Activated T-cell treated with anti-CD3 and anti-CD28 coated beads, Interleukin-2, amount 50 U/mL, for 48 hours (primary cell): Measurements from ENCODE around the gene TEAD2.
A peak's percentile ranks its signal among the peaks of the same experiment; 100 is the strongest.
"Not testable (repeated sequence)": the region's sequence is repeated elsewhere in the genome, so short reads cannot be mapped to it uniquely, and the experiment has no call there.

Experiments
- DNase-seq, 2 experiments: peaks; one replicate each; pipeline ENCODE4 v3.0.0-alpha.2; 2020

TEAD2 gene

DNA sequence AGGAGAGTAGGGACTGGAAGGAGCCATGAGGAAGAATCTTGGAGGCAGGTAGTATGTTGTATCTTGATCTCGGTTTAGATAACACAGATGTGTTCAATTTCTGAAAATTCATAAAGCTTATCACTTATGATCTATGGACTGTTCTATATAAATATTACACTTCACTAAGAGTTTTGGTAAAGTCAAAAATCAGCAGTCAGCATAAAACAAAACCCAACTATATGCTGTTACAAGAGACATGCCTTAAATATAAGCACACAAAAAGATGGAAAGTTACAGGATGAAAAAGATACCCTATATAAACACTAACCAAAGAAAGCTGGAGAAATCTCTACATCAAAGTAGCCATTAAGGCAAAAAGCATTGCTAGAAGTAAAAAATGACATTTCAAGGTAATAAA, 21.4 kb upstream of the TEAD2 start:
- no peak for DNase-seq

DNA sequence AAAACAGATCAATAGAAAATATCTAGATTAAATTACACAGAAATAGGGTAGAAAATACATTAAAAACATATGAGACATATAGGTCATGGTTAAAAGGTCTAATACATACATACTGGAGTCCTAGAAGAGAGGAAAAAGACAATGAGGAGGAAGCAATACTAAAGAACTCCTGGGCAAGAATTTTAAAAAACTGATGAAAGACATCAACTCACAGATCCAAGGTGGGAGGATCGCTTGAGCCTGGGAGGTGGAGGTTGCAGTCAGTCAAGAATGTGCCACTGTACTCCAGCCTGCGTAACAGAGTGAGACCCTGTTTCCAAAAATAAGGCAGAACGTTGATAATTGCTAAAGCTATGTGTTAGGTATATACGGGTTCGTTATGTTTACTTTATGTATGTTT, 20.4 kb upstream of the TEAD2 start:
- no peak for DNase-seq

DNA sequence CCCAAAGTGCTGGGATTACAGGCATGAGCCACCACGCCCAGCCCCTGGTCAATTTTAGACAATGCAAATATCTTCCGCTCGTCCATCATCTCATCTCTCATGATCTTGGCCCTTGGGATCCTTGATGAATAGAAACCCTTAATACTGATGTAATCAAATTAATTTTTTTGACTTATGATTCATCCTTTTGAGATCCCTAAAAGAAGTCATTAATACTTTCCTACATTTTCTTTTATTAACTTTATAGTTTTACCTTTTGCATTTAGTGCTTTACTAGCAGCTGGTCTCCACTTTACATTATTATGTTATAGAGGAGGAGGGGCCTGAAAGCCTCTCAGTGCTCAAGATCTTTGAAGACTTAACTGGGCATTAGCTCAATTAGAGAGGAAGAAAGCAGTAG, 18.2 kb upstream of the TEAD2 start:
- no peak for DNase-seq

GRCh38 chr19:49378512-49378911, 16.3 kb upstream of the TEAD2 start:
- no peak for DNase-seq

GRCh38 chr19:49374665-49375434, 12.6 kb upstream of the TEAD2 start:
- DNase-seq, result no peak

DNA sequence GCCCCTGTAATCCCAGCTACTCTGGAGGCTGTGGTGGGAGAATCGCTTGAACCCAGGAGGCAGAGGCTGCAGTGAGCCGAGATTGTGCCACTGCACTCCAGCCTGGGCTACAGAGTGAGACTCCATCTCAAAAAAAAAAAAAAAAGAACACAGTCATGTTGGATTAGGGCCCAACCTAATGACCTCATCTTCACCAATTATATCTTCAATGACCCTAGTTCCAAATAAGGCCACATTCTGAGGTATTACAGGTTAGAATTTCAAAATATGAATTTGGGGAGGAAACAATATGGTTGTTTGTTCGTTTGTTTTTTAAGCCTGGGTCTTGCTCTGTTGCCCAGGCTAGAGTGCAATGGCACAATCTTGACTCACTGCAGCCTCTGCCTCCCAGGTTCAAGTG, 11.0 kb upstream of the TEAD2 start:
- DNase-seq, result not testable (repeated sequence)

DNA sequence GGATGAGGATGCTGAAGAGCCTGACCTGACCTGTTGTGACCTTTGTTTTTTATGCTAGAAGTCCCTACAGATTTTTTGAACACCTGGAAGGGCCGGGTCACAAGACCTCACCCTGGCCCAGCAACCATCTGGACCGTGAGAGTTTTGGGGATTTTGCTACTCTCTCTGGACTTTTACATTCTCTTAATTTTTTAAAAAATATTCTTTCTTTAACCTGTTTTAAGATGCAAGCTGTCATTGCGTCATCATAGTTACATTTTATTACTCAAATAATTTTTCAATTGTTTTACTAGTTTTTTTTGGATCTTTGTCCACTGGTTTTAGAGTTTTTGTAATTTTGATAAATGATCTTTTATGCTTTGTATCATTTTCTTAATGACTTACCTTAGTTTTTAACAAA, 9.0 kb upstream of the TEAD2 start:
- DNase-seq, result no peak

DNA sequence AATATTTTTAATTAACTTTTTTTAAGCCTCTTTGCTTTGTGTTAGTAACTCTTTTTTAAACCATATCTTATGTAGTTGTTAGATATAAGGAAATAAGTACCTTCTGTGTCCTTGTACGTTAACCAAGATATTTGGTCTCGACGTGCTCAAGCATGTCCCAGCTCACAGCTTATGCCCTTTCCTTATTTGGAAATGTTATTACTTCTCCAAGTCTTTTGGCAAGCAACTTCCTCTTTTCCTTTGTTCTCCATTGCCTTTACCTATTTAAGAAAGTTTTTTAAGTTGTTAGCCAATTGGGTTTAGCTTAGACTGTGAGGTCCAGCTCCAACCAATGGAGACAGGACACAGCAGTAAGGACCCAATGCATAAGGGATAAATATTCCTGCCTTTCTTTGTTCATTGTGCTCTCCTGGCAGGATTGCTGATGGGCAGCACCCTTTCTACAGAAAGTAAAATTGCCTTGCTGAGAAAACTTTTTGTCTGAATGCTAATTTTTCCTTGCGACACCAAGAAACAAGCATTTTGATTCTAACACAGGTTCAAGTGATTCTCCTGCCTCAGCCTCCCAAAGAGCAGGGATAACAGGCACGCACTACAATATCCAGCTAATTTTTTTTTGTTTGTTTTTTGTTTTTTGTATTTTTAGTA, 6.6 kb upstream of the TEAD2 start:
- DNase-seq, result no peak

DNA sequence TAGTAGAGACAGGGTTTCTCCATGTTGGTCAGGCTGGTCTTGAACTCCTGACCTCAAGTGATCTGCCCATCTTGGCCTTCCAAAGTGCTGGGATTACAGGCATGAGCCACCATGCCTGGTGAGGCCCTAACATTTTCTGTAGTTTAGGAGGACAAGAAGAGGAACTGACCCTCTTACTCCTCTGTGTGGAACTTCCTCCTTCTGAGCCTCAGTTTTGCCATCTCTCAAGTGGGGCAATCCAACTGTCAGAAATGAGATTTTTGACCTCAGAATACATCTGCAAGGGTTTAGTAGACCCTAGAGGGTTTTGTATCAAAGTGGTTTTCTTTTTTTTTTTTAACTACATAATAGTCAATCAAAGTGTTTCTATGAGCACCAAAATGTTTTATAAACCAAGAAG, 3.9 kb upstream of the TEAD2 start:
- no peak for DNase-seq

DNA sequence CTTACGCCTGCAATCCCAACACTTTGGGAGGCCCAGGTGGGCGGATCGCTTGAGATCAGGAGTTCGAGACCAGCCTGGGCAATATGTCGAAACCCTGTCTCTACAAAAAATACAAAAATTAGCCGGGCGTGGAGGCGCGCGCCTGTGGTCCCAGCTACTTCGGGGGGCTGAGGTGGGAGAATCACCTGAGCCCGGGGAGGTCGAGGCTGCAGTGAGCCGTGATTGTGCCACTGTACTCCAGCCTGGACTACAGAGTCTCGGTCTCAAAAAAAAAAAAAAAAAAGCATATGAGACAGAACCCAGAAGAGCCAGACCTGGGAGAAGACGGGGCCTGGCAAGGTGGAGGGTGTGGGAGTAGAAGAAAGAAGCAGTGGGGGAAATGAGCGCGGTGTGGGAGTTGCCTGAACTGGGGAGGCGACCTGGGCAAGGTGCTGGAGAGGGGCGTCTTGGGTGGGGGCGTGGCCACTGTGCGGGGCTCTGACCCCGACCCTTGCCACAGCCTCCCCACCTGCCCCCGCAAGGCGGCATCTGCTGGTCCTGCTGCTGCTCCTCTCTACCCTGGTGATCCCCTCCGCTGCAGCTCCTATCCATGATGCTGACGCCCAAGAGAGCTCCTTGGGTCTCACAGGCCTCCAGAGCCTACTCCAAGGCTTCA, 2.0 kb upstream of the TEAD2 start:
- DNase-seq, result no peak

- peak; percentile 94 for DNase-seq
Measured at GRCh38 chr19:49363268-49364082, 1.3 kb upstream of the TEAD2 start, which contains the start of gene DKKL1. DKKL1 (plus strand) TSS chr19:49363877; CDS start chr19:49363999, 122 bp downstream.

GRCh38 chr19:49362929-49363267, 682 bp upstream of the TEAD2 start:
- DNase-seq, result peak in 1 of 2 experiments; percentile 49

DNA sequence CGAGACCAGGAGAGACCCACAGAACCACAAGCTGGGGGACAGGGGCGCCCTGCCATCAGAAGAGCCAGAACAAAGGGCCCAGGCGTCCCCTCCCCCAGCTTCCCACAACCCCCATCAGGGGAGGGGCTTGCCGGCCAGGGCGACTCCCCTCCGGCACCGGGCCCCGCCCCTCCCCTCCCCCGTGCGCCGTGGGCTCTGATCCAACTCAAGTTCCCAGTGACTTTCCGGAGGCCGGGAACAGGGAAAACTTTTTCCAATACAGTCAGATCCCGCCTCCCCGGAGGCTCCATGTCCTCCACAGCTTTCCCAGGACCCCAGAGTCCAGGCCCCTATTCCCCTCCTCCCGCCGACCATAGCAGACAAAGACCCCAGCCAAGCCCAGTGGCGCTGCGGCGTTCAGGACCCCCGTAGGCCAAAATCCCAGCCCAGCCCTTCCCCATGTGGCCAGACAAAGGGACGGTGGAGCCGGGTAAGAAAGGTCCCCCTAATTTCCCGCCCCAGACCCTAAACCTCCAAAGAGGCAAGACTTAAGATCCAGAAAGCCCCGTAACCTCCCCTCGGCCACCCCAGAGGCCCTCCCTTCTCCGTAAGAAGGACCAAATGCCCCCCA, 673 bp downstream of the TEAD2 start:
- no peak for DNase-seq

- no peak for DNase-seq
Measured at GRCh38 chr19:49359851-49360820, 2.1 kb downstream of the TEAD2 start.

DNA sequence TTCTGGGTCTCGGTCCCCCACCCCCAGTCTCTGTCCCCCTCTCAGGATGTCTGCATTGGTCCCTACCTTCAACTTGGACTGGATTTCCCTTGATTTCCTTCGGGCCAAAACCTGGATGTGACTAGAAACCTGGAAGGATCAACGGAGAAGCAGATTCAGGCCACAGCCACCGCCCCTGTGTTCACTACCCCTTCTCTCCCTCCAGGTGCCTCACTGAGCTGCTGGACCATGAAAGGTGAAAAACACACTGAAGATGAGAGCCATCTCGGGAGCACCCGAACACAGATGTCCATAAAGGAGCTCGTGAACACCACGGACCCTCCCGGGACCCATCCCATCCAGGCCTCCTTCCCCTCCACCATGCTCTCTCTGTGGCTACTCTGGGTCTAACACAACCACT, 5.0 kb downstream of the TEAD2 start:
- DNase-seq, result no peak

- DNase-seq, result no peak
Measured at GRCh38 chr19:49356382-49356781, 5.8 kb downstream of the TEAD2 start.

DNA sequence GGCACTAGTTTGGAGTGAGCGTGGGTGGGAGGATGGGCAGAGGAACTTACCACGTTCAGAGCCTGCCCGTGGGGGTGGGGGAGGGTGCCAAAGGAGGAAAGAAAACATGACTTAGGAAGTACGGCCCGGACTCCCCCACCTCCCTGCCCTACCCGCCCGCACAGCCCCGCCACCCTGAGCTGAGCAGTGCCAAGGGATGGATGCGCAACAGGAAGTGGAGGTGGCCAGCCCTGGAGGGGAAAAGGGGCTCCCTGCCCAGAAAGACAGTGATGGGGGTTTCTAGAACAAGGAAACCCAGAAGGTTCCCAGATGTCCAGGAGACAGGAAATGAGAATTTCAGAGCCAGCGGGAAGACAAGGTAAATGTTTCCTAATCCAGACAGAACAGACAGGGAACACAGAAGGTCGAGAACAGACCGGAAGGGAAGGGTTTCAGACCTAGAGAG, 6.3 kb downstream of the TEAD2 start:
- no peak for DNase-seq

- no peak for DNase-seq
Measured at GRCh38 chr19:49349567-49349966, 12.6 kb downstream of the TEAD2 start.

DNA sequence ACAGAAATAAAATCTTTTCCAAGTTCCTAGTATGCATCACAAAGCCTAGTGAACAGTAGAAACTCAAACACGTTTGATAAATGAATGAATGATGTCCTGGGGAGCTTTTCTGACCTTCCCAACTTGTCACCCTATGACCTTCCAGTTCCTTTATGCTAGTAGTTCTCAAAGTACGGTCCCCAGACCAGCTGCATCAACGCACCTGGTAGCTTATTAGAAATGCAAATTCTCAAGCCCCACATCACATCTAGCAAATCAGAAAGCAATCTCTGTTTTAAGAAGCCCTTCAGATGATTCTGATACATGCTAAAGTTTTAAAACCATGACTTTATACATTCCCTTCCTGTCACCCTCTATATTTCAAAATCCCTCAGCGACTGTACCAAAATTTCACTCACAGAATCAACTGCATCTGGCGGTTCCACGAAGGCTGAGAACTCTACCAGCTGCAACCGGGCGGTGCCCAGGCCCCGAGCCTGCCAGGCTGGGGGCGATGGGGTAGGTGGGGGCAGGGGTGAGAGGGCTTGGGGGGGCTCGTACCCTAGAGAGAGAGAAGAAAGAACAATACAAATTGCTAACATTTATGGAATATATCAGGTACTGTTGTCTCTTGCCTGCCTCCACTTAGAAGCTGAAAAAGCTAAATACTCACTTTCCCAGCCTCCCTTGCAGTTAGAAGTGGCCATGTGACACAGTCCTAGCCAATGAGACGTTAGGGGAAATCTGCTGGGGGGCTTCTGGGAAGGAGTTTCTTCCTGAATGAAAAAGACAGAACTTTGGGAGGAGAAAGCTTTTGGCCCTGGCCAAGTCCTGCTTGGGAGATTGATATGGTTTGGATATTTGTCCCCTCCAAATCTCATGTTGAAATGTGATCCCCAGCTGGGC, 13.7 kb downstream of the TEAD2 start:
- DNase-seq, result no peak

GRCh38 chr19:49347835-49348234, 14.4 kb downstream of the TEAD2 start:
- no peak for DNase-seq
